ENCODE results near the gene UBE2Q1.

Gene UBE2Q1

GRCh38 chr1:154579374-154579773 is 20.9 kb upstream of the UBE2Q1 start:
- DNase-seq (ENCODE audit: low spot score), result no peak
- Histone ChIP-seq H3K27ac (ENCODE audit: poor library complexity, severe bottlenecking) (no peak overlapping the region), H3K9me3 (ENCODE audit: severe bottlenecking) (no peaks in the 10 kb centered on the region), H3K36me3 (ENCODE audit: low read depth) (peaks cover 39% of the 10 kb centered on the region), H3K4me1 (ENCODE audit: insufficient read depth, poor library complexity, severe bottlenecking) (no peaks in the 10 kb centered on the region), H3K4me3 (ENCODE audit: severe bottlenecking) (no peak overlapping the region), H3K27me3 (ENCODE audit: insufficient read depth, poor library complexity, severe bottlenecking) (no peaks in the 10 kb centered on the region)
- TF ChIP-seq CTCF (IDR thresholded peaks at IDR 0.05; ENCODE audit: poor library complexity, severe bottlenecking), result no peak
- ATAC-seq (ENCODE audit: low read depth), result no peak

GRCh38 chr1:154578058-154578418 is 19.6 kb upstream of the UBE2Q1 start:
- H3K4me1 ChIP-seq (ENCODE audit: insufficient read depth, poor library complexity, severe bottlenecking), result no peaks in the 10 kb centered on the region
- ATAC-seq (ENCODE audit: low read depth), result no peak
- peaks cover 25% of the 10 kb centered on the region for H3K36me3 ChIP-seq (ENCODE audit: low read depth)

GRCh38 chr1:154577346-154578057 is 19.0 kb upstream of the UBE2Q1 start:
- Histone ChIP-seq H3K27me3 (ENCODE audit: insufficient read depth, poor library complexity, severe bottlenecking) (no peaks in the 10 kb centered on the region), H3K4me3 (ENCODE audit: severe bottlenecking) (no peak overlapping the region), H3K36me3 (ENCODE audit: low read depth) (peaks cover 20% of the 10 kb centered on the region), H3K27ac (ENCODE audit: poor library complexity, severe bottlenecking) (no peak overlapping the region), H3K4me1 (ENCODE audit: insufficient read depth, poor library complexity, severe bottlenecking) (no peaks in the 10 kb centered on the region), H3K9me3 (ENCODE audit: severe bottlenecking) (no peaks in the 10 kb centered on the region)
- ATAC-seq (ENCODE audit: low read depth), result no peak
- no peak for DNase-seq (ENCODE audit: low spot score)
- TF ChIP-seq CTCF (IDR thresholded peaks at IDR 0.05; ENCODE audit: poor library complexity, severe bottlenecking), result no peak

More at GRCh38 chr1:154578058-154578418, 19.6 kb upstream of the UBE2Q1 start:
- Histone ChIP-seq H3K4me3 (ENCODE audit: severe bottlenecking) (no peak overlapping the region), H3K27me3 (ENCODE audit: insufficient read depth, poor library complexity, severe bottlenecking) (no peaks in the 10 kb centered on the region), H3K27ac (ENCODE audit: poor library complexity, severe bottlenecking) (no peak overlapping the region), H3K9me3 (ENCODE audit: severe bottlenecking) (no peaks in the 10 kb centered on the region)
- no peak for TF ChIP-seq CTCF (IDR thresholded peaks at IDR 0.05; ENCODE audit: poor library complexity, severe bottlenecking)
- no peak for DNase-seq (ENCODE audit: low spot score)

GRCh38 chr1:154575951-154576566 is 17.6 kb upstream of the UBE2Q1 start:
- Histone ChIP-seq H3K27me3 (ENCODE audit: insufficient read depth, poor library complexity, severe bottlenecking) (no peaks in the 10 kb centered on the region), H3K4me3 (ENCODE audit: severe bottlenecking) (no peak overlapping the region), H3K9me3 (ENCODE audit: severe bottlenecking) (no peaks in the 10 kb centered on the region), H3K36me3 (ENCODE audit: low read depth) (peaks cover 8% of the 10 kb centered on the region), H3K27ac (ENCODE audit: poor library complexity, severe bottlenecking) (no peak overlapping the region), H3K4me1 (ENCODE audit: insufficient read depth, poor library complexity, severe bottlenecking) (no peaks in the 10 kb centered on the region)
- ATAC-seq (ENCODE audit: low read depth) (no peak), DNase-seq (ENCODE audit: low spot score) (no peak)
- TF ChIP-seq CTCF (IDR thresholded peaks at IDR 0.05; ENCODE audit: poor library complexity, severe bottlenecking), result no peak

All from RWPE2 (cell line).